Keratinocyte (primary cell): ENCODE results near the gene TADA2B.

Source experiments
- EZH2 ChIP-seq: IDR thresholded peaks from one replicate; pipeline ENCODE4 v1.6.1; 2012; ENCODE audit warnings: inconsistent platforms, mild to moderate bottlenecking, low read length, moderate library complexity
- TF ChIP-seq, protein P1 (sequence below), 3 experiments: IDR thresholded peaks in 1 of 3; conservative IDR thresholded peaks in 1 of 3; optimal IDR thresholded peaks in 1 of 3; 2 replicates in 2 of 3; 3 replicates in 1 of 3; pipeline versions ENCODE3 to v1.5.1; 2011; ENCODE audit warnings: low read length in 3 of 3, mild to moderate bottlenecking in 3 of 3, moderate library complexity in 2 of 3, control low read depth in 1 of 3, inconsistent platforms in 1 of 3; ENCODE audit not compliant: insufficient read depth in 2 of 3; ENCODE audit errors: extremely low read depth in 1 of 3

DNA sequence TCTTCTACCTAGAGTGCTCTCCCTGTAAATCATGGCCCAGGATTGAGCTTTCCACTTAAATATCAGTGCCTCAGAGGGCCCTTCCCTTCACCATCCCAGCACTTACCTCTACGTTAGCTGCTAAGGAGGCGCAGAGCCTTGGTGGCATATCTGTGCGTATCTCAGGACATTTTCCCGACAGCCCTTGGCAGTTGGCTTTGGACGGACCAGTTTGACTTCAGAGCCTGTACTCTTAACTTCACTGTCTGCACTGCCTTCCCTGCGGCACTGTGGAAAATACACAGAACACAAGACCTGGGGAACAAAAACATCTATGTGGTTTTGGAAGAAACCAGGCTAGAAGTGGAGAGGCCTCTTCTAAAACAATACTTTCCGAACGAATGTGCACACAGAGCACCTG is 2.4 kb downstream of the TADA2B start:
- TF ChIP-seq, protein P1, sequence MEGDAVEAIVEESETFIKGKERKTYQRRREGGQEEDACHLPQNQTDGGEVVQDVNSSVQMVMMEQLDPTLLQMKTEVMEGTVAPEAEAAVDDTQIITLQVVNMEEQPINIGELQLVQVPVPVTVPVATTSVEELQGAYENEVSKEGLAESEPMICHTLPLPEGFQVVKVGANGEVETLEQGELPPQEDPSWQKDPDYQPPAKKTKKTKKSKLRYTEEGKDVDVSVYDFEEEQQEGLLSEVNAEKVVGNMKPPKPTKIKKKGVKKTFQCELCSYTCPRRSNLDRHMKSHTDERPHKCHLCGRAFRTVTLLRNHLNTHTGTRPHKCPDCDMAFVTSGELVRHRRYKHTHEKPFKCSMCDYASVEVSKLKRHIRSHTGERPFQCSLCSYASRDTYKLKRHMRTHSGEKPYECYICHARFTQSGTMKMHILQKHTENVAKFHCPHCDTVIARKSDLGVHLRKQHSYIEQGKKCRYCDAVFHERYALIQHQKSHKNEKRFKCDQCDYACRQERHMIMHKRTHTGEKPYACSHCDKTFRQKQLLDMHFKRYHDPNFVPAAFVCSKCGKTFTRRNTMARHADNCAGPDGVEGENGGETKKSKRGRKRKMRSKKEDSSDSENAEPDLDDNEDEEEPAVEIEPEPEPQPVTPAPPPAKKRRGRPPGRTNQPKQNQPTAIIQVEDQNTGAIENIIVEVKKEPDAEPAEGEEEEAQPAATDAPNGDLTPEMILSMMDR (optimal IDR thresholded peaks at IDR 0.05 in 1 of 3, IDR thresholded peaks at IDR 0.05 in 1 of 3, conservative IDR thresholded peaks at IDR 0.05 in 1 of 3; ENCODE audit: extremely low read depth in 1 of 3, insufficient read depth in 2 of 3, low read length in 3 of 3), result no peak
- TF ChIP-seq EZH2, result no peak
